T-helper 9 cell (primary cell): ENCODE results near the gene UBR3.
"Not testable (repeated sequence)": the region's sequence is repeated elsewhere in the genome, so short reads cannot be mapped to it uniquely, and the experiment has no call there.

Experiments
- DNase-seq: peaks from one replicate; pipeline ENCODE4 v3.0.0-alpha.2; 2020

UBR3 gene

DNA sequence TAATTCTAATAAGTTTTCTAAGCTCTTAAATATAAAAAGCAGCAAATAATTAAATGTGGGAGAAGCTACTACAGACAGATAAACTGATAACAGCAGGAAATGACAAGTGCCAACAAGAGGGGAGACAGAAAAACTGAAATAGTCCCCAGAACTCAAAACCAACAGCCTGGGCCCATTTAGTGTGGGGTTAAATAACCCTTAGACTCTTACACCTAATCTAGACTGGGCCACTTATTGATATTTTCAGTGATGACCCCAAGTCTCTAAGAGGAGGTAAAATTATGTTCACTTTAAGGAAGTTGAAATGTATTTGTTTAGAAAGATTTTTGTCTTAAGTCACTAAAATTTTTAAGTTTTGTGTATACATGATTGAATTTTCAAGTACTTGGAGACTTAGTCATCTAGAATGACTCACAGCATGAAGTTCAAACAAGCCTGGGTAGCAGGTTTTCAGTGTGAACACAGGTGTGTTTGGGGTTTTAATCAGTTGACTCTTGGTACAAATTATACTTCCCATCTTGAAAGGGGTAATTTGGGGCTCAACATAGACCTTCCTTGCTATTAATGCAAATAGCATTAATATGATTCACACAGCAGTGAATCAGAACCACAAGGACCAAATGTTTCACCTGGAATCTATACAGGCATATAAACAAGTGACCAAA is 295.8 kb downstream of the UBR3 start:
- no peak for DNase-seq

DNA sequence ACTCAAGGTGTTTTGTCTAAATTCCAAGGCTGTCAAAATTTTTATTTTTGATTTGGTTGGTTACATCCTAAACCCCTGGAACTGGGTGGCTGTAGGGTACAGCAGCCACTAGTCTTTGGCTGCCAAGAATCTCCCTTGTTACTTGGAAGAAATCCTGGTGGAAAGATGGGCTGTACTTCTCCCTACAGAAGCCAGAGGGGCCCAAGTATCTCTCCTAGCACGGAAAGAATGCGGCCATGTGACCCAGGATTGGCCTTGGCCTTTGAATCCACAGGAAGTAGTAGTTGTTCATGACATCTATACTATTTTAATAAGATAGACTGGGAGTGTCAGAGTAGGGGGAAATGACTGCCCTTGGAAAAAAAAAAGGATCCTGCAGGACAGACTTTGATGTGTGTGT is 296.3 kb downstream of the UBR3 start:
- no peak for DNase-seq

DNA sequence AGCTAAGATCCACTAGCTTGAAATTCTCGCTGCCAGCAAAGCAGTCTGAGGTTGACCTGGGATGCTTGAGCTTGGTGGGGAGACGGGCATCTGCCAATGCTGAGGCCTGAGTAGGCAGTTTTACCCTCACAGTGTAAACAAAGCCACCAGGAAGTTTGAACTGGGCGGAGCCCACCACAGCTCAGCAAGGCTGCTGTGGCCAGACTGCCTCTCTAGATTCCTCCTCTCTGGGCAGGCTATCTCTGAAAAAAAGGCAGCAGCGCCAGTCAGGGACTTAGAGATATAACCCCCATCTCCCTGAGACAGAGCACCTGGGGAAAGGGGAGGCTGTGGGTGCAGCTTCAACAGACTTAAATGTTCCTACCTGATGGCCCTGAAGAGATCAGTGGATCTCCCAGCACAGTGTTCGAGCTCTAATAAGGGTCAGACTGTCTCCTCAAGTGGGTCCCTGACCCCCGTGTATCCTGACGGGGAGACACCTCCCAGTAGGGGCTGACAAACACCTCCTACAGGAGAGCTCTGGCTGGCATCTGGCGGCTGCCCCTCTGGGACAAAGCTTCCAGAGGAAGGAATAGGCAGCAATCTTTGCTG is 299.0 kb downstream of the UBR3 start:
- DNase-seq: not testable (repeated sequence)
